IPS-NIHi7 (cell line): ENCODE results near the gene SYCP3.
"Not testable (repeated sequence)": the region's sequence is repeated elsewhere in the genome, so short reads cannot be mapped to it uniquely, and the experiment has no call there.

Source experiments
- DNase-seq: peaks from one replicate; pipeline ENCODE4 v3.0.0; 2012; ENCODE audit warnings: mixed read lengths; ENCODE audit errors: extremely low spot score

Gene SYCP3

DNA sequence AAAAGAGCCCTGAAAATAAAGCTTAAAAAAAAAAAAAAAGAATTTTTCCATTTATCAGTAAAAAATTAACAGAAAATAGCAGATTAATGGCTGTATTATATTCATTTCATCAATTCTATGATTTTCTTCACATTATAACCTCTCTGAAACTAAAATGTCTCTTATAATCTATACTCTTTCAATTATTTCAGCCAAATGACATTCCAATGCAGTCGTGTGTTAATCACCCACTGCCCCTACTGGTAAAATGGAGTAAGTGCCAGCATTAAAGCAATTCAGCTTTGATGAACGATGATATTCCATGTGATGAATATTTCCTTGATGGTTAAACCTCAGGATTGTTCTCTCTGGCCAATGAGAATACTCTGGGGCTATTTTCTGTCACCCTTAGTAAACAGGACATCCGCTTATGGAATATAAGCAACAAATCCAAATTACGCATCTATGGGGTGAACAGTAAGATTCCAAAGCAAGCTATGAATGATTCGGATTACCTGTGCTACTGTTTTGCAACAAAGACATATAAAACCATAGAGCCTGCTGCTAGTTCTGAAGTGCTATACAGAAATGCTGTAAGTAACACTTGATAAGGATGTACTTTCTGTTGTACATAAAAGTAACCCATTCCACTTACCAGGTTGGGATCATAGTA, 20.3 kb upstream of the SYCP3 start:
- peak; percentile 41 for DNase-seq

DNA sequence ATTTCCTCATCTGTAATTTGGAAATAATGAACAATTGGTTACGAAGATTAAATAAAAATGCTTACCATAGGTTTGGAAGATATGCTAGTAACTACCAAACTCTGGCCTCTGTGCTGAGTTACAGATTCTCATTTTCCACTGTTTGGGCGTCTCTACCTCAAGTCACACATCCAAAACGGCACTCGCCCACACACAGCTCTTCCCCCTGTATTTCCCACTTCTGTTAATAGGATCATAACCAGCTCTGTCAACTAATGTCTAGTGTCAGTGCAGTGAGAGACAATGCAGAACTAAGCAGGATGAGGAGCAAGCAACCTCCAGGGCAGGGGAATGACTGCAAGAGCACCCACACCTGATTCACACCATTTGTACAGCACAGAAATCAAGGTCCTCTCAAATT, 10.9 kb upstream of the SYCP3 start:
- DNase-seq, result no peak

DNA sequence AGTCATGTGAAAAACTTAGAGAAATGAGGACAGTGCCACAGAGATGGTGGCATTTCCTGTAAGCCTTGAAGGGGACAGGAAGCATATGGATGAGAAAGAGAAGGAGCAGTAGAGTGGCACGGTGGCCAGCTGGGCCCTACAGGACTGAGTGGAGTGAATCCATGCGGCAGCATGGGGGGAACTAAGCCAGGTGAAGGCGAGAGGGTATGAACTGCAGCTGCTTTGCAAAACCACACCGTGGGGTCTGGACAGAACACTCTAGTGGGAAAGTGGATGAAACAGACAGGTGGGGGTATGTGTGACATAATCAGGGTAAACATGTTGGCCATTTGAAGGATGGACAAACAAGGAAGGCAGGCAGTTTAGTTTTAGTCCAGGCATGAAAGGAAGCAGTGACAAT, 10.4 kb upstream of the SYCP3 start:
- DNase-seq, result no peak

DNA sequence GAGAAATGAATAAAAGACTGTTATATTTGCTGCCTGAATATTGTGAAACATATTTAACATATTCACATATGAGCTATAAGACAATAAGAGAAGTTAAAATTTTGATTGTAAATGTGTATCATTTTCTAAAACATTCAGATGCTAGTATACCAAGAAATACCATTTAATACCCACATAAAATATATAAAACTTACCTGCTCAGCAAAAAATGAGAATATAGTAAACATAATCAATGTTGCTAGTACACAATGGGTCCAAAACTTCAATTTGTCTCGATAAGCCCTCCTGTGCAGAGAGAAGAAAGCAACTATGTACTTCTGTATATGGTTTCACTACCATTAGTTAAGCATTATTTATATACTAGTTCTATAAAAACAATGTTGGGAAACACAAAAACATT, 9.6 kb upstream of the SYCP3 start:
- DNase-seq, result no peak

DNA sequence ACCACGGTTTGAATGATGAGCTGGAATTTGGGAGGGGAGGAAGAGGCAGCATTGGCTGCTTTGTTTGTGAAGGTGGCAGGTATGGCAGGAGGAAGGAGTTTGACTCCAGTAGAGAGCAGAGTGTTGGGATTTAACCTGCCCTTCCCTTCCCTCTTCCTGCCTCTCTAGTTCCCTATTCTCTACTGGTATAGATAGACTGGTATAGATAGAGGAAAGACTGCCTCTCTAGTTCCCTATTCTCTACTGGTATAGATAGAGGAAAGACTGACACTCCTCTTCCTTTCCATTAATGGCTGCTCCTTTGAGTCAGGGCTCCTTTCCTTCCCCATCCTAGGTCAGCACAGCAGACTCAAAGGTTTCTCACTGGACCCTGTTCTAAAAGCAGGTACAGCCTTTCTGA, 8.4 kb upstream of the SYCP3 start:
- DNase-seq, result no peak

DNA sequence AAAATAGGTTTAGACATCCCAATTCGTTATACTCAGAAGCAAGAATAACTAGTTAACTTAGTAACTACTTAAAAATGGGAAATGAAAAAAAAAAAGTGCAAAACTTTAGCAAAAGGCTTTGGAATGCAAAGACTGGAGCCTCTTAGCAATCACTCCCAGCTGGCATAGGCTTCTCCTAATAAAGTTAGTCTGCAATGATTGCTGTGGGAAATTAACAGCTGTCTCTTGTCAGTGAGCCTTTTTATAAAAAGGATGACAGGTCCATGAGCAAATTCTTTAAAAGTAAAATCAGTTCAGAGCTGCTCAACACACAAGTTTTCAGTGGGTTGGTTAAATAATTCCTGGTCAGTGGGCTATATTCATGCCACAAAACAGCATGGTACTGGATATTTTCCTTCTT, 7.4 kb upstream of the SYCP3 start:
- no peak for DNase-seq

DNA sequence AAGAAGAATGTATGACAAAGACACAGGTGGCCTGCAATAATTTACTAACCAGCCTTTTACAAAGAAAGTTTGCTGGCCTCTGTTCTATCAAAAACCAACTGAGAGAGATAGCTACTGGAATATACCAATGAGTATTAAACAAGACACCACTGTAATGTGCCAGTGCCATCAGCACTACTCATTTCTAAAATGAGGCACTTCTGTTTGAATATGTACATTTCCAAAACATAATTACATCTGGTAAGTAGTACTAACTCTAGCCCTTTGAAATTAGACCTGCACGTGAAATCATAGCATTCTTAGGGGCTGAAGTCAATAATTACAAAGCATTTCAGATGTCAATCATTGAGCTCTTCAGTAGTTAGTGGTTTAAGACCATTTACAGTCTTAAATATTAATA, 6.9 kb upstream of the SYCP3 start:
- no peak for DNase-seq

DNA sequence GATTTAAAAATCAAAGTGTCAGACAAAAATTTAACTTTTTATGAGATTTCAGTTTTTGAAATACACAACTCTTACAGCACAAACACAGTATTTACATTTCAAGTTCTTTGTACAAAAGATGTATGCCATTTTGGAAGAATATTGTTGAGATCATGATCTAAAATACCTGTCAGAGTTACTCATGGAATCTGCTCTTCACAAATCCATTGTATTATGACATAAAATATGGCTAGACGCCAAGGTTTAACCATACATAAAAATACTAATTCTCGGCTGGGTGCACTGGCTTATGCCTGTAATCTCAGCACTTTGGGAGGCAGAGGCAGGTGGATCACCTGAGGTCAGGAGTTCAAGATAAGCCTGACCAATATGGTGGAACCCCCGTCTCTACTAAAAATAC, 6.2 kb upstream of the SYCP3 start:
- no peak for DNase-seq

DNA sequence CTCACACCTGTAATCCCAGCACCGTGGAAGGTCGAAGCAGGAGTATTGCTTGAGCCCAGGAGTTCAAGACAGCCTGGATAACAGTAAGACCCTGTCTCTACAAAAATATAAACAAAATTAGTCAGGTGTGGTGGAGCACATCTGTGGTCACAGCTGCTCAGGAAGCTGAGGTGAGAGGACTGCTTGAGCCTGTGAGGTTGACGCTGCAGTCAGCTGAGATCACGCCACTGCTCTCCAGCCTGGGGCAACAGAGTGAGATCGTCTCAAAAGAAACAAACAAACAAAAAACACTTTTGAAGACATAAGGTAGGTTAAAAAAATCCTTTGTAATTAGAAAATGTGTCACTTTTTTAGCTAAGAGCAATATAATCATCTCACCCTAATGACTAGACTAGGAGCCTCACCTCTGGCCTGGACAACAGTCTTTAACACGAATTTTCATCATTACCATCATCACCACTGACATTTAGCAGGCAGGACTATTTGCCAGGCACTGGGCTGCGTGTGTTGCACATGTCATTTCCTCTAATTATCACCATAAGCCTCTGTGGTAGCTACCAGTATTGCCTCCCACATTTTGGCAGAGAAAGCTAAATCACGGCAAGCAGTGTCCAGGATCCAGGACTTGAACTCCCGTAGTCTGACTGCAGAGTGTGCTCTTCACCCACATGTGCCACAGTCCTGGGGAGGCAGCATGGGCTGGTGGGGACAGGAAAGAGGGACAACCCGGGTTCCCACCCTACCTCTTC, 4.6 kb upstream of the SYCP3 start:
- no peak for DNase-seq

- no peak for DNase-seq
Measured at GRCh38 chr12:101743242-101743641, 4.0 kb upstream of the SYCP3 start.

- DNase-seq, result no peak
Measured at GRCh38 chr12:101740980-101741379, 1.7 kb upstream of the SYCP3 start.

DNA sequence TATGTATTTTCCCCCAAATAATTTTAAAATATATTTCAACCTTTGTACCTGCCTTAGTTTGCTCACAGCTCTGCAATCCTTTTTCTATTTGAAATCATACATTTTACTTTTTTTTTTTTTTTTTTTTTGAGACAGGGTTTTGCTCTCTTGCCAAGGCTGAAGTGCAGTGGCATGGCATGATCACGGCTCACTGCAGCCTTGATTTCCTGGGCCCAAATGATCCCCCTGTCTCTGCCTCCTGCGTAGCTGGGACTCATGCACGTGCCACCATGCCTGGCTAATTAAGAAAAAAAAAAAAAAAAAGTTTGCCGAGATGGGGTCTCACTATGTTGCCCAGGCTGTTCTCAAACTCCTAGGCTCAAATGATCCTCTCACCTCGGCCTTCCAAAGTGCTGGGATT, 1.3 kb upstream of the SYCP3 start:
- DNase-seq, result no peak

GRCh38 chr12:101737476-101737875, 1.8 kb downstream of the SYCP3 start:
- no peak for DNase-seq

DNA sequence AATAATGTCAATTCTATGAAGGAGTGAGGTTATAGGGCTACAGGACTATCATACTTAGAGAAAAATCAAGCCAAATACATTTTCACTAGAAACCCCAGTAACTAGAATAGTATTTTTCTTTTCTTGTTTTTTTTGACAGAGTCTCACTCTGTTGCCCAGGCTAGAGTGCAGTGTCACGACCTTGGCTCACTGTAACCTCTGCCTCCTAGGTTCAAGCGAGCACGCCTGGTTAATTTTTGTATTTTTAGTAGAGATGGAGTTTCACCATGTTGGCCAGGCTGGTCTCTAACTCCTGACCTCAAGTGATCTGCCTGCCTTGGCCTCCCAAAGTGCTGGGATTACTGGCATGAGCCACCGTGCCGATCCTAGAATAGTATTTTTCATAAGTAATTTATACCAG, 4.8 kb downstream of the SYCP3 start:
- not testable (repeated sequence) for DNase-seq

- DNase-seq, result no peak
Measured at GRCh38 chr12:101733166-101733565, 6.1 kb downstream of the SYCP3 start.

DNA sequence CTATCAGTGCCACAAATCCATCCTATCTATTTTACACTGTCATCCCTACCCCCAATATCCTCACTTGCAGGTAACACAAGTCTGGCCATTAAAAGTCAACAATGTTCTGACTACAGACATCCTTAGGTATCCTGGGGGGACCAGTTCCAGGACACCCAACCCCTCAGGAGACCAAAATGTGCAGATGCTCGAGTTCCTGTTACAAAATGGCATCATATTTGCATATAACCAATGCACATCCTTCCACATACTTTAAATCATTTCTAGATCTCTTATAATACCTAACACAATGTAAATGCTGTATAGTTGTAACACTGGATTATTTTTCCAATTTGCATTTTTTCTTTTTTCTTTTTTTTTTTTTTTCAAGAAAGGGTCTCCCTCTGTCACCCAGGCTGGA, 6.9 kb downstream of the SYCP3 start:
- DNase-seq, result no peak

DNA sequence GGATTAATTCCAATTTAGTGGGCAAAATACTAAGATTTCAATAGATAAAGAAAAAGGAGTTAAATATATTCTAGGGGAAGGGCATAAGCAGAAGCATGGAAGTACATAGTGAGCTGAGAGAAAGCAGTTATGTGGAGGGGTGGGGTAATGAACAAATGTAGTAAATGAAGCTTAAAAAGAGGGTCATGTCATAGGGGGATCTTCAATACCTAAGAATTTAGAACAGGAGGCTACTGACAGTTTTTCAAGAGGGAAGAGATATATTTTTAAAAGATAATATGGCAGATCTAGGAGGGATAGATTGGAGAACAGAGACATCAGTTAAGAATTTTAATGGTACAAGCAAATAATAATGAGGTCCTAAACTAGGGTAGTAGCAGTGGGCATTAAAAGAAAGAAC, 9.4 kb downstream of the SYCP3 start:
- DNase-seq, result no peak

- no peak for DNase-seq
Measured at GRCh38 chr12:101727098-101727497, 12.2 kb downstream of the SYCP3 start.

- DNase-seq, result no peak
Measured at GRCh38 chr12:101722392-101722791, 16.9 kb downstream of the SYCP3 start.

- no peak for DNase-seq
Measured at GRCh38 chr12:101720118-101720517, 19.1 kb downstream of the SYCP3 start.

DNA sequence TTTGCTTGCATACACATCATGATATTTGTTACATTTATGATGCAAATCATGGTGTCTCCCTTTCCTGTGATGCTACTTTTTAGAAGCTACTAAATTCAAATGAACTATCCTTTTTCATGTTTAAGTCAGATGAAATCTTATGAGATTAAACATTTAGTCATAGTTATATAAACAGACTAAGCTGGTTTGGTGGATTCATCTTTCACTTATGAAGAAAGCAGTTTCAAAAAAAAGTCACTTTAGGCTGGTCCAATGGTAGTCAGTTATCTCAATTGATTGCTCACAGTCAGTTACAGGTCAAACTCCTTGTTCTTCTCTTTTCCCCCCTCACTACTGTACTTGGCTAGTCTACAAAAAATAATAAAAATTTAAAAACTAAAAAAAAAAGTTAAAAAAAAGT, 19.7 kb downstream of the SYCP3 start:
- no peak for DNase-seq

- no peak for DNase-seq
Measured at GRCh38 chr12:101714877-101715444, 24.3 kb downstream of the SYCP3 start.

GRCh38 chr12:101713930-101714329, 25.3 kb downstream of the SYCP3 start:
- DNase-seq, result no peak
